ENCODE measurements around the gene PKIG.

GRCh38 chr20:44574372-44574771 lies 8.0 kb upstream of the PKIG start:
- no peak for TF ChIP-seq EZH2 (IDR thresholded peaks at IDR 0.05)
- no peak for TF ChIP-seq CTCF (IDR thresholded peaks at IDR 0.05)
